BLaER1 (cell line): ENCODE measurements around the gene OSBPL10.

Experiments used
- H3K27ac ChIP-seq: shearing (Covaris generic); formaldehyde crosslinking; 2 replicates; pipeline ENCODE4 v1.8.1; 2022
- H3K27me3 ChIP-seq: shearing (Covaris generic); formaldehyde crosslinking; 2 replicates; pipeline ENCODE4 v1.8.1; 2022
- H3K36me3 ChIP-seq: shearing (Covaris generic); formaldehyde crosslinking; 2 replicates; pipeline ENCODE4 v1.8.1; 2022
- H3K4me1 ChIP-seq: shearing (Covaris generic); formaldehyde crosslinking; 2 replicates; pipeline ENCODE4 v1.8.1; 2022
- H3K4me2 ChIP-seq: shearing (Covaris generic); formaldehyde crosslinking; 2 replicates; pipeline ENCODE4 v1.8.1; 2022
- H3K4me3 ChIP-seq: shearing (Covaris generic); formaldehyde crosslinking; 2 replicates; pipeline ENCODE4 v1.8.1; 2022
- H3K9ac ChIP-seq: shearing (Covaris generic); formaldehyde crosslinking; 2 replicates; pipeline ENCODE4 v1.8.1; 2022
- H3K9me3 ChIP-seq: shearing (Covaris generic); formaldehyde crosslinking; 2 replicates; pipeline ENCODE4 v1.8.1; 2022
- H4K20me1 ChIP-seq: shearing (Covaris generic); formaldehyde crosslinking; 2 replicates; pipeline ENCODE4 v1.8.1; 2022
- Cebpa-rat ChIP-seq: shearing (Covaris generic); IDR thresholded peaks from 2 replicates; pipeline ENCODE4 v1.8.1; 2022

The OSBPL10 gene

DNA sequence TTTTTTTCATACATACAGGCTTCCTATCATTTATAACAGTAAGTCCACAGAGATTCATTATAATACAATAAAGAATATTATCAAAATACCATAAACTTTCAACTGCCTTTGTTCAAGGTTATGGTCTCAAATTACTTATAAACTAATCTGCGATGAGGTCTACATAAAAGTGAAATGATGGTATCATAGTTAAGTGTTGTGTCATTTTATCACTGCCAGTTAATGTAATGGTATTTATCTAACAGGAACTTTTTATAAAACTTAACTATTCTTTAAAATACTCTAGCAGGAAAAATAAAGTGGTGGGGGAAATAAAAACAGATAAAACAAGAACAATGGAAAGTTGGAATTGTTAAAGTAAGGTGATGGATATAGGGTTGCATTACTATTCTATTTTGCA is 153.1 kb downstream of the OSBPL10 start:
- Histone ChIP-seq H3K9me3 (no peaks in the 10 kb centered on the region), H3K27me3 (no peaks in the 10 kb centered on the region), H3K27ac (no peak overlapping the region), H3K4me3 (no peak overlapping the region), H3K4me2 (no peak overlapping the region), H4K20me1 (no peaks in the 10 kb centered on the region), H3K4me1 (no peaks in the 10 kb centered on the region), H3K36me3 (no peaks in the 10 kb centered on the region), H3K9ac (no peak overlapping the region)
- no peak for TF ChIP-seq Cebpa-rat

- Histone ChIP-seq H3K27ac (no peak overlapping the region), H3K4me3 (no peak overlapping the region), H3K9ac (no peak overlapping the region), H3K9me3 (no peaks in the 10 kb centered on the region; the same call in 1 of the 2 replicates), H3K36me3 (no peaks in the 10 kb centered on the region), H3K27me3 (no peaks in the 10 kb centered on the region), H3K4me1 (no peaks in the 10 kb centered on the region), H4K20me1 (no peaks in the 10 kb centered on the region), H3K4me2 (no peak overlapping the region)
- no peak for TF ChIP-seq Cebpa-rat
These were observed 157.9 kb downstream of the OSBPL10 start for GRCh38 chr3:31823184-31823583.

GRCh38 chr3:31821118-31821517 is 159.9 kb downstream of the OSBPL10 start:
- no peak for TF ChIP-seq Cebpa-rat
- H3K9ac ChIP-seq, result no peak overlapping the region
- H4K20me1 ChIP-seq, result no peaks in the 10 kb centered on the region
- H3K4me3 ChIP-seq, result no peak overlapping the region
- no peaks in the 10 kb centered on the region for H3K36me3 ChIP-seq
- no peaks in the 10 kb centered on the region for H3K27me3 ChIP-seq
- no peak overlapping the region for H3K27ac ChIP-seq
- H3K4me1 ChIP-seq, result peaks cover 21% of the 10 kb centered on the region
- no peak overlapping the region for H3K4me2 ChIP-seq
- H3K9me3 ChIP-seq, result peaks cover 10% of the 10 kb centered on the region

GRCh38 chr3:31819441-31819840 is 161.6 kb downstream of the OSBPL10 start:
- Histone ChIP-seq H3K4me3 (no peak overlapping the region), H4K20me1 (no peaks in the 10 kb centered on the region), H3K36me3 (no peaks in the 10 kb centered on the region), H3K4me1 (peaks cover 37% of the 10 kb centered on the region), H3K27ac (no peak overlapping the region), H3K4me2 (no peak overlapping the region), H3K9ac (no peak overlapping the region), H3K9me3 (peaks cover 12% of the 10 kb centered on the region), H3K27me3 (no peaks in the 10 kb centered on the region)
- TF ChIP-seq Cebpa-rat, result no peak

DNA sequence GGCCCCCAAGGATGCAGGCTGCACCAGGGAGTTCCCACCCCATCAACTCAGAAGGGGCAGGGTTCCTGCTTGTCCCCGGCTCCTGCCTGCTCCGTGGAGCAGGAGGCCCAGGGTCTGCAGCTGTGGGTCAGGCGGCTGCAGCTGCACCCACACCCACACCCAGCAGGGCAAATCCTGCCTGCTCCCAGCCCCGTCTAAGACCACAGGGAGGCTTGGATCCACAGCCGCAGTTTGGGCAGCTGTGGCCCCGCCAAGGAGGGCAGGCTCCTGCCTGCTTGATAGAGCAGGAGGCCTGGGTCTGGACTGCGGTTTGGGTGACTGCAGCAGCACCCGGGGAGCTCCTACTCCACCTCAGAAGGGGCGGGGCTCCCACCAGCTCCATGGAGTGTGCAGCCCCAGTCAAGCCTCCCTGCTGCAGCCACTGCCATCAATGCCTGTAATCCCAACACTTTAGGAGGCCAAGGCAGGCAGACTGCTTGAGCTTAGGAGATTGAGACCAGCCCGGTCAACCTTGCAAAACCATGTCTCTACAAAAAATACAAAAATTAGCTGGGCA is 163.6 kb downstream of the OSBPL10 start:
- H3K9ac ChIP-seq, result no peak overlapping the region
- TF ChIP-seq Cebpa-rat, result no peak
- peaks cover 40% of the 10 kb centered on the region for H3K4me1 ChIP-seq
- H3K27ac ChIP-seq, result peak overlapping the region; percentile 56; the same call in 1 of the 2 replicates
- no peaks in the 10 kb centered on the region for H3K27me3 ChIP-seq
- H4K20me1 ChIP-seq, result no peaks in the 10 kb centered on the region
- H3K9me3 ChIP-seq, result peaks cover 23% of the 10 kb centered on the region
- H3K4me2 ChIP-seq, result peak overlapping the region; percentile 73
- H3K36me3 ChIP-seq, result no peaks in the 10 kb centered on the region
- 0 out of 2 replicates have a peak overlapping the region, but pooled peaks have one; percentile 4 for H3K4me3 ChIP-seq

DNA sequence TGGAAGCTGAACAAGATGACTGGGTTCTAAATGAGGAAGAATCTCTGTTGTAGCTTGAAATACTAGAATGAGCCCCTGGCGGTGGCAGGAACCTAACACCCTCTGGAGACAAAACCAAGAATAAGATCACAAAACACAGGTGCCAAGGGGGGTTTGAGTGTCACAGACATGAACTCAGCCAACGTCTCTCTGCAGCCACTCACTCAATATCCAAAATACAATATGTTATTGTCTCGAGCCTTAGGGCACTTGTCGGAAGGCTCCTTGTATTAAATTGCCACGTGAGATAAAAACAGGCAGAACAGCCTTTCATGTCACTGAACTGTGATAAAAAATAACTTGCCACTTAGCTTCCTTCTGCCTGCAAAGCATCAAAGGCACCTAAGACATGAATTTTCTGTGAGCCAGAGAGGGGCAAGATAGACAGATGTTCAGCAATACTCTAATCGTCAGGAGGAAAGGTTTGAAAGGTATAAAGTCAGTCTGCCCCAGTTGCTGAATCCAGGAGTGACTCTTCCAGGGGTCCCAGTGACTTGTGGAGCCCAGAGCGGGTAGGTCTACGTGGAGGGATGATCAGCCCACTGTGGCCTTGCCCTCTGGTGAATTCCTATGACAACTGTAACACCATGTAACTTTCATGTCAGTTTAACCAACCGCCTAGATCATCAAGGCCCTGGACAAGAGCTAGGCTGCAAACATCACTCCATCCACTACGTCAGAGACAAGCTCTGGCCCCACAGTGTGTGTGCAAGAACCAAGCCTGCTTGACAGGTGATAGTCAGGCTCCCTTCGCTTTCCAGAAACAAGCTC is 165.2 kb downstream of the OSBPL10 start:
- peak overlapping the region; percentile 35; the same call in 1 of the 2 replicates for H3K9ac ChIP-seq
- H3K36me3 ChIP-seq, result no peaks in the 10 kb centered on the region
- peak overlapping the region; percentile 73 for H3K4me2 ChIP-seq

GRCh38 chr3:31815006-31815405 is 166.1 kb downstream of the OSBPL10 start:
- no peaks in the 10 kb centered on the region for H3K27me3 ChIP-seq
- peak overlapping the region; percentile 56; the same call in 1 of the 2 replicates for H3K27ac ChIP-seq
- H3K36me3 ChIP-seq, result no peaks in the 10 kb centered on the region
- H4K20me1 ChIP-seq, result no peaks in the 10 kb centered on the region
- no peak overlapping the region for H3K4me3 ChIP-seq
- no peak overlapping the region for H3K9ac ChIP-seq
- H3K4me1 ChIP-seq, result peaks cover 40% of the 10 kb centered on the region
- peak overlapping the region; percentile 73 for H3K4me2 ChIP-seq
- no peak for TF ChIP-seq Cebpa-rat
- peaks cover 27% of the 10 kb centered on the region for H3K9me3 ChIP-seq

More for the DNA sequence above, 165.2 kb downstream of the OSBPL10 start:
- Histone ChIP-seq H3K27me3 (no peaks in the 10 kb centered on the region), H3K4me3 (peak overlapping the region; percentile 32; the same call in 1 of the 2 replicates), H3K9me3 (peaks cover 23% of the 10 kb centered on the region), H3K27ac (peak overlapping the region; percentile 56), H3K4me1 (peaks cover 40% of the 10 kb centered on the region), H4K20me1 (no peaks in the 10 kb centered on the region)
- no peak for TF ChIP-seq Cebpa-rat

GRCh38 chr3:31813686-31814085 is 167.4 kb downstream of the OSBPL10 start:
- Histone ChIP-seq H3K36me3 (no peaks in the 10 kb centered on the region), H3K4me3 (no peak overlapping the region), H3K27me3 (no peaks in the 10 kb centered on the region), H3K9me3 (peaks cover 27% of the 10 kb centered on the region), H3K27ac (no peak overlapping the region), H4K20me1 (no peaks in the 10 kb centered on the region), H3K9ac (no peak overlapping the region), H3K4me2 (no peak overlapping the region), H3K4me1 (peaks cover 40% of the 10 kb centered on the region)
- TF ChIP-seq Cebpa-rat, result no peak

DNA sequence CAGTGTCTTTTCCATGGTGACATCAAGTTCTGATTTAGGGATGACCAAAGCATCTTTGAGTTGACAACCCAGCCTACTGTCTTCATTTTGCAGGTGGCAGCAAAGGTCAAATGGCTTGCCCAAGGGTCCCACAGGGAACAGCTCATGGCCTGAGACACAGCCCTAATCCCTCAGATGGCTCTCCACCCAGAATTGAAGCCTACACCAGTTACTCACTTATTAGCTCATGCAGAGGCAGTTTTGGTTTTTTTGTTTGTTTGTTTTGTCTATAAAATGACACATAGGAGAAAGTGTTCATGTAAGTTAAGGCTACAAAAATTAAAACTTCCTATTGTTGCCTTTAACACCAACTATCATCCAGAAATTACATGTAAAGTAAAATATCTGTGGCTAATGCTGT is 167.9 kb downstream of the OSBPL10 start:
- TF ChIP-seq Cebpa-rat, result no peak
- H3K9ac ChIP-seq, result no peak overlapping the region
- no peaks in the 10 kb centered on the region for H3K27me3 ChIP-seq
- H3K36me3 ChIP-seq, result no peaks in the 10 kb centered on the region
- no peak overlapping the region for H3K4me3 ChIP-seq
- peaks cover 40% of the 10 kb centered on the region for H3K4me1 ChIP-seq
- no peaks in the 10 kb centered on the region for H4K20me1 ChIP-seq
- no peak overlapping the region for H3K4me2 ChIP-seq
- H3K9me3 ChIP-seq, result peaks cover 27% of the 10 kb centered on the region
- H3K27ac ChIP-seq, result no peak overlapping the region

GRCh38 chr3:31810991-31811433 is 170.1 kb downstream of the OSBPL10 start:
- Histone ChIP-seq H3K9me3 (peaks cover 16% of the 10 kb centered on the region), H3K36me3 (no peaks in the 10 kb centered on the region), H4K20me1 (no peaks in the 10 kb centered on the region), H3K4me2 (no peak overlapping the region), H3K4me3 (no peak overlapping the region), H3K9ac (no peak overlapping the region), H3K27me3 (no peaks in the 10 kb centered on the region), H3K4me1 (peaks cover 19% of the 10 kb centered on the region), H3K27ac (no peak overlapping the region)
- no peak for TF ChIP-seq Cebpa-rat
